GM21786 (cell line): ENCODE data around the gene ERCC3.
"Not testable (repeated sequence)": the region's sequence is repeated elsewhere in the genome, so short reads cannot be mapped to it uniquely, and the experiment has no call there.

Source experiments
- ATAC-seq: cut with Tn5 transposase; IDR thresholded peaks from one replicate; pipeline ENCODE4 v1.9.1; 2021; ENCODE audit not compliant: unreplicated experiment

The ERCC3 gene

GRCh38 chr2:127280693-127281092, 13.3 kb downstream of the ERCC3 start:
- ATAC-seq: no peak

- no peak for ATAC-seq
Observed at GRCh38 chr2:127279781-127280180, 14.2 kb downstream of the ERCC3 start.

- no peak for ATAC-seq
Observed at GRCh38 chr2:127278959-127279358, 15.0 kb downstream of the ERCC3 start.

GRCh38 chr2:127277028-127277427, 16.9 kb downstream of the ERCC3 start:
- ATAC-seq: peak; percentile 86

- no peak for ATAC-seq
Observed at GRCh38 chr2:127275789-127276188, 18.2 kb downstream of the ERCC3 start.

GRCh38 chr2:127275356-127275755, 18.6 kb downstream of the ERCC3 start:
- ATAC-seq: no peak

- ATAC-seq: no peak
Observed at GRCh38 chr2:127270663-127271062, 23.3 kb downstream of the ERCC3 start.

GRCh38 chr2:127261804-127262406, 32.0 kb downstream of the ERCC3 start:
- ATAC-seq: no peak

- no peak for ATAC-seq
Observed at GRCh38 chr2:127259355-127259754, 34.6 kb downstream of the ERCC3 start.

- ATAC-seq: no peak
Observed at GRCh38 chr2:127256866-127257265, 37.1 kb downstream of the ERCC3 start.

GRCh38 chr2:127256381-127256780, 37.6 kb downstream of the ERCC3 start:
- ATAC-seq: no peak

- no peak for ATAC-seq
Observed at GRCh38 chr2:127255721-127256120, 38.2 kb downstream of the ERCC3 start.

GRCh38 chr2:127255146-127255545, 38.8 kb downstream of the ERCC3 start:
- ATAC-seq: no peak

GRCh38 chr2:127254386-127254981, 39.5 kb downstream of the ERCC3 start:
- no peak for ATAC-seq

GRCh38 chr2:127241184-127241583, 52.8 kb downstream of the ERCC3 start:
- ATAC-seq: not testable (repeated sequence)

- no peak for ATAC-seq
Observed at GRCh38 chr2:127239395-127239794, 54.5 kb downstream of the ERCC3 start.

- ATAC-seq: not testable (repeated sequence)
Observed at GRCh38 chr2:127237768-127238167, 56.2 kb downstream of the ERCC3 start.

- ATAC-seq: no peak
Observed at GRCh38 chr2:127235082-127235702, 58.8 kb downstream of the ERCC3 start.

- ATAC-seq: no peak
Observed at GRCh38 chr2:127233710-127234109, 60.2 kb downstream of the ERCC3 start.

- ATAC-seq: no peak
Observed at GRCh38 chr2:127231130-127231865, 62.6 kb downstream of the ERCC3 start.

- ATAC-seq: no peak
Observed at GRCh38 chr2:127229555-127229954, 64.4 kb downstream of the ERCC3 start.

- ATAC-seq: no peak
Observed at GRCh38 chr2:127228102-127228501, 65.8 kb downstream of the ERCC3 start.
